ENCODE results near the gene JUNB.
A peak's percentile ranks its signal among the peaks of the same experiment; 100 is the strongest.
"Not testable (repeated sequence)": the region's sequence is repeated elsewhere in the genome, so short reads cannot be mapped to it uniquely, and the experiment has no call there.

The JUNB gene

GRCh38 chr19:12789904-12790619 lies 1.2 kb upstream of the JUNB start:
- peak; percentile 96 for DNase-seq

- DNase-seq, result no peak
These were observed 500 bp upstream of the JUNB start for GRCh38 chr19:12790628-12791344.

GRCh38 chr19:12792051-12792852 lies 966 bp downstream of the JUNB start:
- DNase-seq, result no peak

GRCh38 chr19:12792853-12793289 lies 1.6 kb downstream of the JUNB start:
- DNase-seq, result no peak

GRCh38 chr19:12793290-12794195 lies 2.3 kb downstream of the JUNB start:
- DNase-seq, result peak; percentile 76

- no peak for DNase-seq
These were observed 3.1 kb downstream of the JUNB start for GRCh38 chr19:12794196-12794941.

GRCh38 chr19:12794971-12795381 lies 3.7 kb downstream of the JUNB start:
- DNase-seq, result no peak

- peak; percentile 42 for DNase-seq
These were observed 5.1 kb downstream of the JUNB start for GRCh38 chr19:12796146-12797071.

- no peak for DNase-seq
These were observed 5.9 kb downstream of the JUNB start for GRCh38 chr19:12797141-12797587.

- not testable (repeated sequence) for DNase-seq
These were observed 6.3 kb downstream of the JUNB start for GRCh38 chr19:12797607-12798006.

GRCh38 chr19:12799742-12800465 lies 8.6 kb downstream of the JUNB start:
- no peak for DNase-seq

- no peak for DNase-seq
These were observed 9.1 kb downstream of the JUNB start for GRCh38 chr19:12800466-12800770.

- no peak for DNase-seq
These were observed 9.7 kb downstream of the JUNB start for GRCh38 chr19:12800923-12801465.

GRCh38 chr19:12801466-12802266 lies 10.4 kb downstream of the JUNB start, which contains the start of the genes PRDX2 and THSD8:
PRDX2 (minus strand) TSS chr19:12801800; CDS start chr19:12801261, 539 bp downstream.
THSD8 (plus strand) TSS chr19:12802069; CDS start chr19:12802072, 3 bp downstream.
- DNase-seq, result peak; percentile 41

- DNase-seq, result no peak
These were observed 11.2 kb downstream of the JUNB start for GRCh38 chr19:12802267-12803106.

GRCh38 chr19:12804051-12804450 lies 12.8 kb downstream of the JUNB start:
- no peak for DNase-seq

All from amniotic stem cell (primary cell).